ENCODE measurements around the gene UCK1.

UCK1 gene

GRCh38 chr9:131476777-131477345 lies 54.2 kb downstream of the UCK1 start:
- no peak for DNase-seq (ENCODE audit: low read depth)

DNA sequence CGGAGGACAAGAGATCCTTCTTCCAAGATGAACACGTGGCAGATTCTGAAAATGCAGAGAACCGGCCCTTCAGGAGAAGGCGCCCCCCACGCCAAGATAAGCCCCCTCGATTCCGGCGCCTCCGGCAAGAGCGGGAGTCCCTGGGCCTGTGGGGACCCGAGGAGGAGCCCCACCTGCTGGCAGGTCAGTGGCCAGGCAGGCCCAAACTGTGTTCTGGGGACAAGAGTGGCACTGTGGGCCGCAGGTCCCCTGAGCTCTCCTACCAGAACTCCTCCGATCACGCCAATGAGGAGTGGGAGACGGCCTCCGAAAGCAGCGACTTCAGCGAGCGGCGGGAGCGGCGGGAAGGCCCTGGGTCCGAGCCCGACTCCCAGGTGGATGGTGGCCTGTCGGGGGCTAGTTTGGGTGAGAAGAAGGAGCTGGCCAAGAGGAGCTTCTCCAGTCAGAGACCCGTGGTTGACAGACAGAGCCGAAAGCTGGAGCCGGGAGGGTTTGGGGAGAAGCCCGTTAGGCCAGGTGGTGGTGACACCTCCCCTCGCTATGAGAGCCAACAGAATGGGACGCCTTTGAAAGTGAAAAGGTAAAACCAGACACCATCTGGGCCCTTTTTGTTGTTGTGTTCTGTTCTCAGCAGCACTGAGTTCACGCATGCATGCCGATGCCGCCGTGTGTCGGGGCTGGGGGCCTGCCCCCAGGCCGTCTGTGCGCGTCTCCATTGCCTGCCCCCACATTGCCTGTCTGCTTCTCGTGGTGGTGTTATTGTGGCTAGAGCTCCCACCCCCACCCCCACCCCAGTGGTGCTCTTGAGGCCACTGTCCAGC lies 54.9 kb downstream of the UCK1 start:
- DNase-seq (ENCODE audit: low read depth), result no peak

DNA sequence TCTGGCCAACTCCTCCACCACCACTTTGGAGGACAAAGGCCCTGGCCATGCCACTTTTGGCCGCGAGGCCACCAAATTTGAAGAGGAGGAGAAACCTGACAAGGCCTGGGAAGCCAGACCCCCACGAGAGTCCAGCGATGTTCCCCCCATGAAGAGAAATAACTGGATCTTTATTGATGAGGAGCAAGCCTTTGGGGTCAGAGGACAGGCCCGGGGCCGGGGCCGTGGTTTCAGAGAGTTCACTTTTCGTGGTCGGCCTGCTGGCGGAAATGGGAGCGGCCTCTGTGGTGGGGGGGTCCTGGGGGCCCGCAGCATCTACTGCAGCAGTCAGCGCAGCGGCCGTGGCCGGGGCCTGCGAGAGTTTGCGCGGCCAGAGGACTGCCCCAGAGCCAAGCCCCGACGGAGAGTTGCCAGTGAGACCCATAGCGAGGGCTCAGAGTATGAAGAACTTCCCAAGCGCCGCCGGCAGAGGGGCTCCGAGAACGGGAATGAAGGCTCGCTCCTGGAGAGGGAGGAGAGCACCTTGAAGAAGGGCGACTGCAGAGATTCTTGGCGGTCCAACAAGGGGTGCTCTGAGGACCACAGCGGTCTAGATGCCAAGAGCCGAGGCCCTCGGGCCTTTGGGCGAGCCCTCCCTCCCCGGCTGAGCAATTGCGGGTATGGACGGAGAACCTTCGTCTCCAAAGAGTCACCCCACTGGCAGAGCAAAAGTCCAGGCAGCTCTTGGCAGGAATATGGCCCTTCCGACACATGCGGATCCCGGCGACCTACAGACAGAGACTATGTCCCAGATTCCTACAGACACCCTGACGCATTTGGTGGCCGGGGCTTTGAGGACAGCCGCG lies 55.7 kb downstream of the UCK1 start:
- DNase-seq (ENCODE audit: low read depth), result no peak

- DNase-seq (ENCODE audit: low read depth), result no peak
Measured at GRCh38 chr9:131474711-131475110, 56.4 kb downstream of the UCK1 start.

DNA sequence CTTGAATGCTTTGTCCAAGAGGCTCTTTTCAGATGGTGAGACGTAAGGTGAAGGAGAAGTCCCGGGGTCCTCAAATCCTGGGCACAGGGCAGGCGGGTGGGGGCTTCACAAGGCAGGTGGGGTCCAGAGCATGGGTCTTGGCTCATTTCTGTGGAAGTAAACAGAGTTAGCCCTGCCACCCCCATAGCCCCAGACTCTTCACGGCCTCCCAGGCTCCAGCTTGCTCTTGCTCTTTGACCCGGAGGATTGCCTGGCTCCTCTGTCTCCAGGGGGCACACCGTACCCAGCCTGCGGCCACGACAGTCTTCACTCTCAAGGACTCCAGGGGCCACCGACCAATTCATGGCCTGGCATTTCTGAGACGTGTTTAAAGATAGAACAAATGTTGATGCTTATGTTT lies 57.2 kb downstream of the UCK1 start:
- no peak for DNase-seq (ENCODE audit: low read depth)

All from stimulated activated CD8-positive, alpha-beta memory T cell treated with anti-CD3 and anti-CD28 coated beads, Interleukin-4, amount 100 ng/mL, for 24 hours (primary cell).